Raji (cell line): ENCODE measurements around the gene NVL.

Experiments
- POLR2A ChIP-seq: IDR thresholded peaks from 2 replicates; pipeline ENCODE4 v1.6.1; 2011; ENCODE audit warnings: low read depth, low read length, control low read depth; ENCODE audit not compliant: insufficient read depth

Gene NVL

GRCh38 chr1:224329842-224330753 lies at the start of gene NVL:
Gene NVL, minus strand, starts transcription at chr1:224330172. Its CDS starts 45 bp downstream, at chr1:224330127.
- peak; percentile 84 for TF ChIP-seq POLR2A

- TF ChIP-seq POLR2A, result no peak
Measured at GRCh38 chr1:224378855-224379631, 49.1 kb upstream of the NVL start.

- TF ChIP-seq POLR2A, result no peak
Measured at GRCh38 chr1:224377676-224378006, 47.7 kb upstream of the NVL start.

GRCh38 chr1:224375059-224375458 lies 45.1 kb upstream of the NVL start:
- TF ChIP-seq POLR2A, result no peak

- no peak for TF ChIP-seq POLR2A
Measured at GRCh38 chr1:224373008-224373590, 43.1 kb upstream of the NVL start.

GRCh38 chr1:224368409-224368808 lies 38.4 kb upstream of the NVL start:
- no peak for TF ChIP-seq POLR2A

- no peak for TF ChIP-seq POLR2A
Measured at GRCh38 chr1:224359207-224359606, 29.2 kb upstream of the NVL start.

GRCh38 chr1:224358237-224358636 lies 28.3 kb upstream of the NVL start:
- TF ChIP-seq POLR2A, result no peak

GRCh38 chr1:224357626-224358124 lies 27.7 kb upstream of the NVL start:
- TF ChIP-seq POLR2A, result no peak

GRCh38 chr1:224356685-224357625 lies 27.0 kb upstream of the NVL start, which contains the start of gene CNIH4:
Gene CNIH4, plus strand, starts transcription at chr1:224356879. Its CDS starts 46 bp downstream, at chr1:224356925.
- TF ChIP-seq POLR2A, result peak; percentile 97

- TF ChIP-seq POLR2A, result no peak
Measured at GRCh38 chr1:224353975-224354925, 24.3 kb upstream of the NVL start.

GRCh38 chr1:224348137-224348536 lies 18.2 kb upstream of the NVL start:
- no peak for TF ChIP-seq POLR2A

- TF ChIP-seq POLR2A, result no peak
Measured at GRCh38 chr1:224343679-224344078, 13.7 kb upstream of the NVL start.

- TF ChIP-seq POLR2A, result no peak
Measured at GRCh38 chr1:224339442-224340033, 9.6 kb upstream of the NVL start.
